GM10847 (cell line): ENCODE measurements around the gene CSF3R.

Experiments used
- POLR2A ChIP-seq: IDR thresholded peaks from 2 replicates; pipeline ENCODE4 v1.6.1; 2011; ENCODE audit not compliant: insufficient read length; ENCODE audit errors: extremely low read depth

The CSF3R gene

DNA sequence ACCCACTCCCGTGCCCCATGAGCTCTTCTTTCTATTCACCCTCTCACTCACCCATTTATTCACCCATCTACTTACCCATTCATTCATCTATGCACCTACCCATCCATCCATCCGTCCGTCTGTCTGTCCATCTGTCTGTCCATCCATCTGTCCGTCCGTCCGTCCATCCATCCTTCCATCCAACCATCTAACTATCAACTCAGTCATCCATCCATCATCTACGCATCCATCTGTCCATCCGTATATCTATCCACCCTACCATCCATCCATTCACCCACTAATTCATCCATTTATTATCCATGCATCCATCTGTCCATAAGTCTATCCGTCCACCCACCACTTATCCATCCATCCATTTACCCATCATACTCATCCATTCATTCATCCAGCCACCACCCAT is 10.8 kb upstream of the CSF3R start:
- TF ChIP-seq POLR2A = no peak

DNA sequence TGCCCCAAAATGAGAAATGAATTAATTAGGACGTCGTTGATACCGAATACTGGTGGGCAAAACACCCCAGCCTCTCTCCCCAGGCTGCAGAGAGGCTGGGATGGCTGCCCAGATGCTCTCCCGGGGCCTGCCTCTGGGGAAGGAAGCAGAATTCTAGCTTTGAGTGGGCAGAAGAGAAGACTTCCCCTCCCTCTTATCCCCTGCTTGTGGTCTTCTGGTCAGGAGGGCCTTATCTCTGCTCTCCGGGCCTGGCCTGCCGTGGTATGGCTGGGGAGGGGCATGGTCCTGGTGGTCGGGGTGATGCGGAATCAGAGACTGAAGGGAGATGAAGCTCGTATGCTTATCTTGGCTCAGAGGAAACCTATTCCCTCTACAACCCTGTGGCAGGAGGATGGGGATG is 9.8 kb upstream of the CSF3R start:
- no peak for TF ChIP-seq POLR2A

DNA sequence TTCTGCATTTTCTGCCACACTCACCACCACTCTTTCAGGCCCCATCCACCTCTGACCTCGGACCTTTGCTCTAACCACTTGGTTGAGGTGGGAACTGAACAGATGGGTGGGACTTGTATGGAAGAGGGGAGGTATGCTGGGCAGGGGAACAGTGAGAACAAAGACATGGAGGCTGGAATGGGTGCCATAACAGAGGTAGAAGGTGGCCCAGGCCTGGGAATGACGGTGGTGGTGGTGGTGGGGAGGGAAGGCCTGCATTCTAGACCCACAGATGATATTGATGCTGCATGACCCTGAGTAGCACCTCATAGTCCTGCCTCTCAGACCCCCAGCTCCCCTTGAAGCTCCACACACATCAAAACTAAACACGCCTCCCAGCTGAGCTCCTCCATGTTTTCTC is 5.2 kb upstream of the CSF3R start:
- TF ChIP-seq POLR2A = no peak

DNA sequence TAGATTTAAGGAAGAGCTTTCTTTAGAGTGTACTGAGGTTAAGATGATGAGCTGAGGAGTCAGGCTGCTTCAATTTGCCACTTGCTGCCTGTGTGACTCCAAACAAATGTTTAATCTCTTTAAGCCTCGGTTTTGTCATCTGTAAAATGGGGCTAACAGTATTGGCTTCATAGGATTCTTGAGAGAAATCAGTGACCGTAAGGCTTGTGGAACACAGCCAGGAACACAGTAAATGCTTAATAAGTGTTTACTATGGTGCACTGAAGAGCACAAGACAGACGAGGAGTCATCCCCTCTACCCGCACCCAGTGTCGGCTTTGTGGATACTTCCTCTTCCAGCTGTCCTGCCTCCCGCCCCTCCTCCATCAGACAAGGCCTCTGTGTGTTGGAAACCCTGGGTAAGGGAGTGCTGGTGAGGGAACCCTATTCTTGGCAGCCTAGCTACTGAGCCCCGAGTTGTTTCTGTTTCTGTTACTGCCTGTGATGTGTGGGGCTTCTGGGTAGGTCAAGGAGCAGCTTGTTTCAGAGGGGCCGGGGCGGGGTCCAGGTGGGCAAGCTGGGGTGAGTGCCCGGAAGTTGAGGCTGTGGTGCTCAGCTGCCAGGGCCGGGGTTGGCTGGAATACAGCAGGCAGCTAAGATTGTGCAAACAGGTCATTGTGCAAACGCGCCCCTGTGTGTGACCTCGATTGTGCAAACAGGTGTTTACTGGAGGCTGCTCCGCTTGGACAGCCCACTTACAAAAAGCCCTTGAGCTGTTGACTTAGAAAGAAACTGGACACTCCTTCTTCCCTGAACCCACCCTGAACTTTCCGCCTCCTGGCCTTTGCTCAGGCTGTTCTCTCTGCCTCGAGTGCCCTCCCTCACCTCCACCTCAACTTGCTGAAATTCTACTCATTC is 4.0 kb upstream of the CSF3R start:
- no peak for TF ChIP-seq POLR2A

DNA sequence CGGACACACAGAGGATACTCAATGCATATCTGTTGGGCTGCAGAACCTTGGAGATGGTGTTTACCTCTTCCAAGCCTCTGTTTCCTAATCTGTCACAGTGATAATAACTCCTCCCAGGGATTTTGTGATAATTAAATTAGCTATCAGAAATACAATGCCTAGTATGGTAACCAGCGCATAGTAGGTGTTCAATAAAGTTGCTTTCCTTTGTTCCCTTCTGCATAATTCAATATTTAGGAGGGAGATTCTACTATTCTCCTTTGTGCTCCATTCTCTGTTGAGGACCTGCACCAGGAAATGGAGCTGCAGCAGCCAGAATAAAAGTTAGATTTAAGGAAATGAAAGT is 3.4 kb upstream of the CSF3R start:
- TF ChIP-seq POLR2A = no peak

DNA sequence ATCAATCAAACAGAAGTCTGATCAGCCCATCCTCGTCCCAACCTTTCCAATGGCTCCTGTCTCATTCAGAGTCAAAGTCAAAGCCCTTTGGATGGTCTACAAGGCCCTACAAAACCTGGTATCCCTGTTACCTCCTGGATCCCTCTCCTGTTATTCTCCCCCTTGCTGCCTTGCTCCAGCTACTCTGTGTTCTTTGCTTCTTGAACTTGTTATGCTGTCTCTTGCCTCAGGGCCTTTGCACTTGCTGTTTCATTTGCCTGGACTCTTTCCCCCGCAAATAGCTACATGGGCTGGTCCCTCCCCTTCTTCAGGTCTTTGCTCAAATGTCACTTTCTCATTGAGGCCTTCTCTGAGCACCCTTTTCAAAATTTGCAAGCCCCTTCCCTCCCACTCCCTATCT is 1.4 kb upstream of the CSF3R start:
- TF ChIP-seq POLR2A = no peak

DNA sequence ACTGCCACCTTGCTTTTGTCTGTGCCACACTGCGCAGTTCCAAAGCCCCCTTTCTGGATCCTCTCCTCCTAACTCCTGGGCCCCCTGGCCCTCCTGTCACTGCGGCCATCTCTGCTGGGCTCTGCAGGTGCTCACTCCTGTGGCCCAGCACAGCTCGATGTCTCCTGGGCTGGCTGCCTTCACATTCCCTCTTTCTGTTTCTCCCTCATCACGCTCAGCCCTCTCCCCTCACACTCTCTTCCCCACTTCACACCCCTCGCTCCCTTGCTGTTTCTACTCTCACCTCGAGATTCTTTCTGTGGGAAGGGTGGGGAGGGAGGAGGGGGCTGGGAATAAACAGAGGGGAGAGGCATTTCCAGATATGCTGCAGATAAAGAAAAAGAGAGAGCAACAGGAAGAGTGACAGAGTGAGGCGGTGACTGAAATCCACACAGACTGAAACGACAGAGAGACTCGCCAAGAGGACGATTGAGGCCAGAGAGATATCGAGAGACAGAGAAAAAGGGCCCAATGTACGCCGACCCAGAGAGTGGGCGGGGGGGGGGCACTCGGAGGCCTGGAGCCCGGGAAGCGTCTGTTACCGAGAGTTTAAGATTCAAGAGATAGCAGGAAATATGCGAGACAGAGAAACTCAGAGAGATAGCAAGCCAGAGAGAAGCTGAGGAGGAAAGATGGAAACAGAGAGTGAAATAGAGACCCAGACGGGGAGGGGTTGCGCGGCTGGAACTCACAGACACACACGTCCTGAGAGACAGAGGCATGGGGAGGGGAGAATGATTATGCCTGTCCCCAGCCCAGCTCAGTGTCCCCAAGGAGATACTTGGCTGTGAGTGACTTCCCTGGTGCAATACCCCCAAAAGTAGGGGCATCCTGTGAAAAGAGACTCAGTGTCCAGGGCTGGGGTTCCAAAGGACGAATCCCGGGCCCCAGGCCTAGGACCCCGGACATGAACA is 666 bp downstream of the CSF3R start:
- TF ChIP-seq POLR2A = no peak

DNA sequence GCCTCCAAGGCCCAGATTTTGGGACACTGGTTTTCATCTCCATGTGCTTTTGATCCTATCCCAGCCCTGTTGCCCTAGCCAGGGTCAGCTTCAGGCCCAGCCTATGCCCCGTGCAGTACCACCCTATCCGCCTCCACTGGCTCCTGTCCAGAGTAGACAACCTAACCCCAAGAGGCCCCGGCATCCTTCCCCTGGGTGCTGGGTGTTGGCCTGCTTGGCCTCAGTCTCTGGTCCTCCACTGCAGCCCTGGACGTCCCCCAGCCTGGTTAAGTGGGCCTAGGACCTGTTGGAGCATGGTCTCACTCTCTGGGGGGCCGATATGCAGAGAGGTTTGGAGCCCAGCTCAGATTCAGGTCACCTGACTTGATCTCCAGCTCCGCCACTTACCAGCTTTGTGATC is 1.6 kb downstream of the CSF3R start:
- TF ChIP-seq POLR2A = no peak

DNA sequence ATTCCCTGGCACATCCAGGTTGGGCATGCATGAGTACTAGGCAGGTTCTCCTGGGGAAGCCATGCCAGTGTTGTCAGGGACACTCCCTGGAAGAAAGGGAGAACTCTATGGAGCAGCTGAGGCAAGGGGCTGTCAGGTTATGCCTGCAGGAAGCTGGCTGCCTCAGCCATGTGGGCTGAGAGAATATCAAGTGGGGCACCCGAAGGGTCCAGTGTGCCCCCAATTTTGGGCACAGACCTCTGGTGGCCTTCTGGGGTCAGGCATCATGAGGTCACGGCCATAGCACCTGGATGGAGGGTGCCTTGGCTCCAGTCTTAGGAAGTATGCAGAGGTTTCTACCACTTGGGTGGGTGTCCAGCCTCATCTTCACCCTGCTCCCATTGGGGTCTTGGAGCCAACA is 2.6 kb downstream of the CSF3R start:
- no peak for TF ChIP-seq POLR2A

DNA sequence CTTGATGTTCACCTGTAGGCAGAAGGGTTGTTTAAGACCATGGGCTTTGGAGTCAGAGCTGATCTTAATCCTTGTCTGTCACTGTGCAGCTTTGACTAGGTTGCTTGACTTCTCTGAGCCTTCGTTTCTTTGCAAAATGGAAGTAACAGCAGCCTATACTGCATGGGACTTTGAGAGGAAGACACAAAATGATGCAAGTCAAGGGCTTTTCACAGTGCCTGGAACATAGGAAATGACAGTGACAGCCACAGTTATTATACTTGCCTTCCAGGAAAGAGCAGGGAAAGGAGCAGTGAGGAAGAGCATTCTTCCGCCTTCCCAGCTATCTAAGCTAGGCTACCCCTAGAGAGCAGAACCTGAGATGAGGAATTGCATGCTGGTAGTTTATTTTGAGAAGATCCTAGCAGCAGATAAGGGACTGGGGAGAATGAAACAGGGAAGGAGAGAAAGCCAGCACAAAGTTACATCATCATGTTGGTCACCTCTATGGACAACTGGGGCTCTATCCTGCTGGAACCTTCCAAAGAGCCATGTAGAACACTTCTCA is 3.1 kb downstream of the CSF3R start:
- no peak for TF ChIP-seq POLR2A

DNA sequence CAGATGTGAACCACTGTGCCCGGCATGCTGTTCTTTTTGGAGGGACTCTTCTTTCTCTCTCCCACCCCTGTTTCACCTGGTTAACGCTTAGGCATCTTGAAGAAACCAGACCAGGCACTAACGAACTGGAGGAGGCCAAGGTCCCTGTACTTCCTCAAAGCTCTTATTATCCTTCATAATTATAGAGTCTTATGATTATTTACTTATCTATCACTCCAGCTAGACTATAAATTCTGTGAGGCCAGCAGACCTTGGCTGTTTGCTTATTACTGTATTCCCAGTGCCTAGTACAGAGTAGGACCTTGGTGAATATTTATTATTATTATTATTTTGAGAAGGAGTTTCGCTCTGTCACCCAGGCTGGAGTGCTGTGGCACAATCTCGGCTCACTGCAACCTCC is 5.8 kb downstream of the CSF3R start:
- TF ChIP-seq POLR2A = no peak

DNA sequence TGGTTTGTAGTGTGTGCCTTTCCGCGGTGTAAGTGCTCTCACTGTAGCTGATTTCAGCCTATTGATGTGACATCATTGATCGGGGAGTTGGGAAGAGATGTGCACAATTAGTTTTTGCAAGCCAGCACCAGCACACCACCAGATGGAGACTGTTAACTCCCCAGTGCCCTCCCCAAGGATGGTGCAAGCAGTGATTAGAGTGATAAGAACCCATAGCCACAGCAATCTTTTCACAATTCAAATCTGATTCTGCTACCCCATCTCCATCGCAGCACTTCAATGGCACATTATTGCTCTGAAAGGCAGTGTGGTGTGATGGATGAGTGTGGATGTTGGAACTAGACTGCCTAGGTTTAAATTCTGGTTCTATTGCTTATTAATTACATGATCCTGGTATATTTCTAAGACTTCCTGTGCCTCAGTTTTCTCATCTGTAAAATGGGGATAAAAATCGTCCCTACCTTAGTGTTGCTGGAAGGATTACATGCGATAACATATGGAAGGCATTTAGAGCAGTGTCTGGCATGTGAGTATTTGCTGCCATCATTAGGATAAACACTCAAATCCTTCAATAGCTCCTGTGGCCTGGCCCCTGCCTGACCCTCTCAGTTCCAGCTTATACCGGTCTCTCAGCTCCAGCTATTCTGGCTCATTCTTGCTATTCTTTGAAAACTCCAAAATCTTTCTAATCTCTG is 6.7 kb downstream of the CSF3R start:
- no peak for TF ChIP-seq POLR2A

DNA sequence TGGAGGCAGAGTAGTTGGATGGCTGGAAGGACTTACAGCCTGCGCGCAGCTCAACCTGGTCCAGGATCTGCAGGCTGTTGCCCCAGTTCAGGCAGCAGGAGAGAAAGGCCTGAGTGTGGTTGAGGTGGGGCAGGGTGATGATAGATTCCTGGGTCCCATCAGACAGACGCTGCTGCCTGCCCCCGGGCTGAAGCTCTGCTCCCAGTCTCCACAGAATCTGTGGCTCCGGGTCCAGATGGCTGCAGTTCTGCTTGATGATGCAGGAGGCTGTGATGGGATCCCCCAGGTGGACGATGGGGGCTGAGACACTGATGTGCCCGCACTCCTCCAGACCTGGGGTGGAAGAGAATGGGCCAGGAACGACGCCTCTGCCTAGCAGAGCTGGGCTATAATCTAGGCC is 7.4 kb downstream of the CSF3R start:
- no peak for TF ChIP-seq POLR2A

DNA sequence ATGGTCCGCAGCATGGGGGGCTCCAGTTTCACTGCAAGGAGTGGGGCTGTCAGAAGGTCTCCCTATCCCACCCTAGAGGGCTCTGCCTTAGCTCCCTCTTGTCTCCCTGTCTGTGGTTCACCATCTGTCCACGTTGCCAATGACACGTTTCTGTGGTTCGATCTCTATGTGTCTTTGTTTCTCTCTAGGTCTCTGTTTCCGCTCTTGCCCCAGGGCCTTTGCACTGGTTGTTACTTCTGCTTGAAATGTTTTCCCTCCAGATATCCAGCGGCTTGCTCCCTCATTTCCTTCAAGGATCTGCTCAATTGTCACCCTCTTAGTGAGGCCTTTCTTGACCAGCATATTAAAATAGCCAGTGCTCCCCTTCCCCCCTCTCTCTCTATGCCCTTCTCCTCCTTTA is 10.1 kb downstream of the CSF3R start:
- TF ChIP-seq POLR2A = no peak
